HG03066 (cell line): ENCODE measurements around the gene DCAF4L1.

Experiments
- ATAC-seq: cut with Tn5 transposase; IDR thresholded peaks from one replicate; pipeline ENCODE4 v1.9.1; 2021; ENCODE audit warnings: low read depth; ENCODE audit not compliant: unreplicated experiment

DCAF4L1 gene

DNA sequence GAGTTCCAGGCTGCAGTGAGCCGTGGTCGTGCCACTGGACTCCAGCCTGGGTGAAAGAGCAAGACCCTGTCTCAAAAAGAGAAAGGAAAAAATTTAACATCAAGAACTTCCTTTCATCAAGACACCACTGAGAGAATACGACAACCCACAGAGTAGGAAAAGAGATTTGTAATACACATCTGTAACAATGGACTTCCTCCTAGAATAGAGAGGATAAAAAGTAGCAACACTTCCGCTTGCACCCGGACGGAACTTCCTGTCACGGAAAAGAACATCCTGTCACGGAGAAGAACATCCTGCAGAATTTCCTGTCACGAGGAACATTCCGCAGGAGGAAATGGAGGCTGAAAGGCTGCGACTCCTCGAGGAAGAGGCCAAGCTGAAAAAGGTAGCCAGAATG is at the start of gene DCAF4L1:
DCAF4L1 (plus strand) TSS at position 301 of the 400 bp plus-strand sequence; CDS start at position 338, 37 bp downstream.
- no peak for ATAC-seq

- no peak for ATAC-seq
Observed at GRCh38 chr4:41932988-41933387, 48.6 kb upstream of the DCAF4L1 start.

DNA sequence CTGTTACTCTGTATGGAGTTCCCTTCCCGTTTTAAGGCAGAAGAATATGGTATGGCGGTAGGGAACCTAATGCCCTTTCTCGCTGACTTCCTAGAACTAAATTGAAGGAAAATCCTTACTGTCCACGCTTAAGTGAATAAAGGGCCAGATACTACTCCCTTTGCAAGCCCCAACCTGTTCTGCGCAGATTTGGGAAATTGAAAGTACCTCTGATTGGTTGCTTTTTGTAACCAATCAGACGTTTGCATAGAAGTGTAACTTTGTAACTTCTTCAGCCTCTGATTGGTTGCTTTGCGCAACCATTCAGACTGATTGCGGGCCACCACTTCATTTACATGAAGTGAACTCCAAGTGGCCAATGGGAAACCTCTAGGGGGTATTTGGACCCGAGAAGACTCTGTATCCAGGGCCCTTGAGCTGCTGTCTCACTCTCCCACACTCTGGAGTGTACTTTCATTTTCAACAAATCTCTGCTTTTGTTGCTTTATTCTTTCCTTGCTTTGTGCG is 47.5 kb upstream of the DCAF4L1 start:
- no peak for ATAC-seq

DNA sequence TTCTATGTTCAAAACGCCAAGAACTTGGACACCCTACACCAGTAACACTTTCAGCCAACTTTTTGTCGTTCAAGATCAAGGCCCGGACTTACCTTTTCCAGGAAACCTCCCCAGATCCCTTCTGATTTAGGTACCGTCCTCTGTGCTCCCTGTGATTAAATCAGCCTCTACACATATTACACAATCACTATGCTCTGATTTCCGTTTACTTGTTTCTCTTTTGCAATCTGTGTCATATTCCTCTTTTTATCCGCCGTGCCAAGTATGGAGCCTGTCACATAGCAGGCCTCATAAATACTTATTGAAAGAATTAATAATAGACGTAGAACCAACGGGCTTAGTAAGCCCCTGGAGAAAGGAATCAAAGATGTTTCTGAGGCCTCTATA is 47.0 kb upstream of the DCAF4L1 start:
- no peak for ATAC-seq

DNA sequence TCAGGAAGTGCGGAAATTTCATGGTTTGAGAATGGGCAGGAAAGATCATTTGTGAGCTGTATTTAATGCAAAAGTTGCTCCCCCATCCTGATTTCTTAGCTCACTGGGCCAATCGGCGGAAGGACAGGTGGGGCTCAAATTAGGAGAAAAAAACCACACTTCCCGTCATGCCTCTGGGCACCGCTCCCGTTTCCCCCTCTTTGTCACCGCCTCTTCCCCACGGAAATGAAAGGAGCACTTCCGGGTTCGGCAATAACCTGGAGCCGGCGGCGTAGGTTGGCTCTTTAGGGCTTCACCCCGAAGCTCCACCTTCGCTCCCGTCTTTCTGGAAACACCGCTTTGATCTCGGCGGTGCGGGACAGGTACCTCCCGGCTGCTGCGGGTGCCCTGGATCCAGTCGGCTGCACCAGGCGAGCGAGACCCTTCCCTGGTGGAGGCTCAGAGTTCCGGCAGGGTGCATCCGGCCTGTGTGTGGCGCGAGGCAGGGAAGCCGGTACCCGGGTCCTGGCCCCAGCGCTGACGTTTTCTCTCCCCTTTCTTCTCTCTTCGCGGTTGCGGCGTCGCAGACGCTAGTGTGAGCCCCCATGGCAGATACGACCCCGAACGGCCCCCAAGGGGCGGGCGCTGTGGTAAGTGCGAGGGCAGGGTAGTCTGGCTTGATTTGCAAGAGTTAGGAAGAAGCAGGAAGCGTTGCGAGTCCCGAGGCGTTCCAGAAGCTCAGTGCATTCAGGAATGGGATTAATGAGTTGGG is 46.5 kb upstream of the DCAF4L1 start, which contains the start of gene TMEM33:
TMEM33 (plus strand) TSS at position 529 of the 751 bp plus-strand sequence; CDS start at position 585, 56 bp downstream.
- peak; percentile 95 for ATAC-seq

DNA sequence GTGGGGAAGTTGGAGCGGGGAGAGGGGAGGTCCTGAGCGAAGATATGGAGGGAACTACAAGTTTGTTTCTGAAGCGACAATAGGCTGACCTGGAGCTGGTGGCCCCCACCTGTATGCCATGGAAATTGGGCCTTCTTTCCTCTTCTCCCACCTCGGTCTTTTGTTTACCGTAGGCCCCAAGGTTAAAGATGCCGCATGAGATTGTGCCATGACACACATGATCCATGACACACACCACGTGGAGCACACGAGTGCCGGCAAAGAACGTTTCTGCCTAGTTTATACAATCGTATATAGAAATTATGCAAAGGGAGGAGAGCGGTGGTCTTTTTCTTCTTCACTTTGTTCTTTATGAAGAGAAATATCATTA is 45.9 kb upstream of the DCAF4L1 start:
- peak; percentile 4 for ATAC-seq

DNA sequence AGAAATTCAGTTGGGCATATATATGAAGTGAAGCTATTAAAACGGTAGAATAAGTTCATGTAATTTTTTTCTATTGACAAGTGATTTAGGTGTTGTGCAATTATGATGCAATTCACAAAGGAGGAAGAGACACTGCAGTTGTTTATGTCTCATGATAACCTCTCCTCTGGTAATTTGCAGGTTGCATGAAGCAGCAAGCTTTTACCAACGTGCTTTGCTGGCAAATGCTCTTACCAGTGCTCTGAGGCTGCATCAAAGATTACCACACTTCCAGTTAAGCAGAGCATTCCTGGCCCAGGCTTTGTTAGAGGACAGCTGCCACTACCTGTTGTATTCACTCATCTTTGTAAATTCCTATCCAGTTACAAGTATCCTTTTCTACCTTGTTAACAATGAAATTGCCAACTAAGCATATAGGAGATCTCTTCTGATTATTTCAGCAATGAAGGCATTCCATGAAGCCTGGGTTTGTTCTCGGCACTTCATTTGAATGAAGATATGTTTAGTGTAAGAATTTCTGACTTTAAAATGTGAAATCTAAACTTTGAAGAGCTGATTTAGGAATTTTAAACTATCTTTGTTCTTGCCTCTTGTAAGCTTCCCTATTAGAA is 42.4 kb upstream of the DCAF4L1 start:
- ATAC-seq, result no peak

GRCh38 chr4:41940834-41941233 is 40.7 kb upstream of the DCAF4L1 start:
- no peak for ATAC-seq

DNA sequence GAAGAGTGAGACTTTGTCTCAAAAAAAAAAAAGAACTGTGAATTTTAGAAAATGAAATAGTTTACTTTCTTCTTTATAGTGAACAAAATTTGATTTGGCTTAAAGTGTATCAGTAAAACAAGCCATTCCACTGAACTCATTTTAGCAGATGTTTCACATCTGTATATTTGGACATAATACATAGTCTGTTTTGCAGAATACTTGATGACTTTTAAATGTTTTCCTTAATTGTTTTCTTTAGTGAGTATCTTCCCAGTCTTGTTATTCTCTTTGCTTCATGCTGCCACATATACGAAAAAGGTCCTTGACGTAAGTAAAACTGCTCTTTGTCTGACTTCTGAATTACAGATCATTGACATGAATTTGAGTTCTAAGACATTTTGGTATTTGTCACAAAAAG is 38.0 kb upstream of the DCAF4L1 start:
- ATAC-seq, result no peak

GRCh38 chr4:41944089-41944488 is 37.5 kb upstream of the DCAF4L1 start:
- no peak for ATAC-seq

GRCh38 chr4:41949531-41949930 is 32.0 kb upstream of the DCAF4L1 start:
- ATAC-seq, result no peak

- ATAC-seq, result no peak
Observed at GRCh38 chr4:41957634-41958033, 23.9 kb upstream of the DCAF4L1 start.

DNA sequence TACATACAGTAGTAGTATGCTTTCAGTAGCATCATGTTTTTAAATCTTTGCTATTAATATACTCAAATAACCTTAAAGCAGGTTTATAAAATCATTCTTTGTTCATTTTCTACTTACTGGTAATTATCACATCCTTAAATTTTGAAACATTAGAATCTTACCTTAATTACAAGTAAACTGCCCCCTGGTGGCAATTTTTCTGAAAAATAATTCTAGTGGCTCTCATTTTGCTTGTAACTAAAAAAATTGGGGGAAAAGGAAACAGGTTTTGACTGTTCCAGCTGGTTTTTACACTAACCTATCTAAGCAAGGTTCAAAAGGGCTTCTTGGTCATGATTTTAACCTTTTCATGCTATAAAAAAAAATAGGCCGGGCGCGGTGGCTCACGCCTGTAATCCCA is 18.5 kb upstream of the DCAF4L1 start:
- no peak for ATAC-seq

DNA sequence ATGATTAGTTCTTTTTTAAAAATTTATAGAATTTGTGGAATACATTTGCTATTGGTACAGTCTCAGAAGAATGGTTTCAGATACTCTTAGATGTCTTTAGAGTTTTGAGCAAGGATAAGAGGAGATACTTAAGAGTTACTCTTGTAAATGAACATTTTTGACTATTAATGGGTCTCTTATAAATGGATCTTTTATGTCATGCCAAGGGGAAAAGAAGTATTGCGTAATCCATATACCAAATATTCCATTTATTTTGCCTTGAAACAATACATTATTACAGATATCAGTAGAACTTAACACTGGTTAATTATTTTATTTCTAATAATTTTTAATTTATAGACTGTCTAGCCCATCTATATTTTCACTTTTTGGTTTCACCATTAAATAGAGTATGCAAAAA is 17.2 kb upstream of the DCAF4L1 start:
- no peak for ATAC-seq

DNA sequence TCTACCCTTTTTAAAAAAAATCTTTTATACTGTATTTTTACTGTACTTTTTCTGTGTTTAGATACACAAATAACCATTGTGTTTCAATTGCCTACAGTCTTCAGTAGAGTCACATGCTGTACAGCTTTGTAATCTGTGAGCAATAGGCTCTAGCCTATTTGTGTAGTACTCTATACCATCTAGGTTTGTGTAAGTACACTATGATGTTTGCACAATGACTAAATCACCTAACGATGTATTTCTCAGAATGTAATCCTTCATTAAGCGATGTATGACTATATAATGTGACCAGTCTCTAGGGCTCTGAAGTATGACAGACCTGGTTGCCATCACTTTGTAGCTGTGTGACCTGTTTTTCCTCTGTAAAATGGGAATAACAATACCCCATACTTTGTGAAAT is 14.2 kb upstream of the DCAF4L1 start:
- no peak for ATAC-seq

DNA sequence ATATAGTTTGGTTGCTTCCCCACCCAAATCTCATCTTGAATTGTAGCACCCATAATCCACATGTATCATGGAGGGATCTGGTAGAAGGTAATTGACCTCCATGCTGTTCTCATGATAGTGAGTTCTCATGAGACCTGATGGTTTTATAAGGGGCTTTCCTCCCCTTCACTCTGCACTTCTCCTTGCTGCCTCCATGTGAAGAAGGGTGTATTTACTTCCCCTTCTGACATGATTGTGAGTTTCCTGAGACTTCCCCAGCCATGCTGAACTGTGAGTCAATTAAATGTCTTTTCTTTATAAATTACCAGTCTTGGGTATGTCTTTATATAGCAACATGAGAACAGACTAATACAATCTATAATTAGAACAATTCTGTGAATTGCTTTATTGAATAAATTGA is 11.9 kb upstream of the DCAF4L1 start:
- ATAC-seq, result no peak

- no peak for ATAC-seq
Observed at GRCh38 chr4:41975341-41975740, 6.2 kb upstream of the DCAF4L1 start.

GRCh38 chr4:41976775-41977516 is 4.6 kb upstream of the DCAF4L1 start:
- no peak for ATAC-seq

DNA sequence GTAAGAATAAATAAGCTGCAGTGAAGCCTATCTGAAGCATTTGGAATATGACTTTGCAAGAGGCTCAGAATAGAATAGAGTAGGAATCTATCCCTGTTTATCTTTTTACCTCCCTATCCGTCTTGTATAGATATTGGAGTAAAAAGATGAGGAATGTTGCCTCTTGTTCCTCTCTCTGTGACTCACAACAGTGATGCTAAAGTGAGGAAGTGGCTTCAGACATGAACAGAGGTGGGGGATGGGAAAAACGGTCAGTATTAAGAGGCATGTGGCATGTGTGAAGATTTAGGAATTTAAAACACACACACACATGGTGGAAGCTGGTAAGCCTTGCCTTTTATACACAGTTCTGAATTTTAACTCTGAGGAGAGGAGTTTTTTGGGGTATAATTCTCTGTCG is 3.8 kb upstream of the DCAF4L1 start:
- ATAC-seq, result no peak

DNA sequence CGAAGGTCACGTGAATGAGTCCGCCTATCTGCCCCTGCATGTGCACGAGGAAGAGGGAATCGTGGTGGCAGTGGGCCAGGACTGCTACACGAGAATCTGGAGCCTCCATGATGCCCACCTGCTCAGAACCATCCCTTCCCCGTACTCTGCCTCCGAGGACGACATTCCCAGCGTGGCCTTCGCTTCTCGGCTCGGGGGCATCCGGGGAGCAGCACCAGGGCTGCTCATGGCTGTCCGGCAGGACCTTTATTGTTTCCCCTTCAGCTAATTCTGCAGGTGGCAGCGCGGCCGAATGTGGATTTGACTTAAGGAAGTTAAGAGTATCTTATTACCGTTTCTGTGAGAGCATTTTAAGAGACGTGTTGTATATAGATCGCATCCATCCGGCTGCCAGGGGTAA is 1.2 kb downstream of the DCAF4L1 start:
- ATAC-seq, result no peak

- no peak for ATAC-seq
Observed at GRCh38 chr4:41985151-41985550, 3.6 kb downstream of the DCAF4L1 start.
